ENCODE data around the gene SBNO2. TPM values are rescaled to one million over a fixed set of nuclear protein-coding genes. Genes with fewer than 3 reads are reported as not detected.
A peak's percentile ranks its signal among the peaks of the same experiment; 100 is the strongest.

SBNO2 gene
- total and polyA plus RNA-seq, 7 experiments from 2014 or later = 1.7 to 137 (median 93.5) TPM

DNA sequence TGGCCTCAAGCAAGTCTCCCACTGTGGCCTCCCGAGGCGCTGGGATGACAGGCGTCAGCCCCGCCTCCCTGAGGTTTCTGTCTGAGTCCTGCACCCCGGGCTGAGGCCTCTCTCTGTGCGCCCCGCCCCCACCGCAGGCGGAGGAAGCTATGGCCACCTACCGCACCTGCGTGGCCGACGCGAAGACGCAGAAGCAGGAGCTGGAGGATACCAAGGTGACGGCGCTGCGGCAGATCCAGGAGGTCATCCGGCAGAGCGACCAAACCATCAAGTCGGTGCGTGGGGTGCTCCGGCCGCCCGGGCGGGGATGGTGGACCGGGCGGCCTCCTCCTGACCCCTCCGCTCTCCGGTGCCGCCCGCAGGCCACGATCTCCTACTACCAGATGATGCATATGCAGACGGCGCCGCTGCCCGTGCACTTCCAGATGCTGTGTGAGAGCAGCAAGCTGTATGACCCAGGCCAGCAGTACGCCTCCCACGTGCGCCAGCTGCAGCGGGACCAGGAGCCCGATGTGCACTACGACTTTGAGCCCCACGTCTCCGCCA, 94.4 kb downstream of the SBNO2 start:
- Histone ChIP-seq H3K27me3 (ENCODE audit: control insufficient read depth in 2 of 2, insufficient read depth in 2 of 2, low read length in 2 of 2) (no peaks in the 10 kb centered on the region), H3K36me3 (ENCODE audit: control insufficient read depth in 2 of 3, insufficient read depth in 3 of 3, low read length in 3 of 3) (peaks cover 43 to 69% (median 48%) of the 10 kb centered on the region in 3 experiments), H3K4me1 (ENCODE audit: control insufficient read depth in 2 of 2, insufficient read depth in 2 of 2, low read length in 2 of 2) (peaks cover 53 to 60% of the 10 kb centered on the region in 2 donors), H3K4me3 (ENCODE audit: low read length) (peak overlapping the region; percentile 60), H3K9me3 (ENCODE audit: control insufficient read depth in 2 of 3, low read length in 3 of 3) (no peaks in the 10 kb centered on the region), H3K27ac (ENCODE audit: low read depth, low read length) (peak overlapping the region; percentile 92)
- Mint-ChIP-seq H3K27me3 (no peaks in the 10 kb centered on the region), H3K4me3 (peak overlapping the region; percentile 82 to 97 (median 91)), H3K9me3 (peaks cover 0 to 11% (median 0%) of the 10 kb centered on the region in 11 donors), H3K36me3 (peaks cover 0 to 45% (median 20%) of the 10 kb centered on the region in 5 donors), H3K4me1 (peaks cover 21 to 56% (median 50%) of the 10 kb centered on the region in 7 donors), H3K27ac (peak overlapping the region; percentile 78 to 100 (median 91))
- DNase-seq (peak in 5 of 9 donors; percentile 42 to 78 (median 47)), ATAC-seq (no peak)
- ChIA-PET CTCF (interaction anchor here (1.6 to 8.7 kb wide), 3 partner anchors 11 to 21 kb away, joined by 3 to 68 read pairs (median 11); partner anchors contain the start of gene ARHGAP45), POLR2A (interaction anchor here (0.6 to 38.6 kb wide), 8 partner anchors 7 to 439 kb away, joined by 3 to 2022 read pairs (median 74); partner anchors contain the start of genes ABCA7, ARHGAP45, CNN2 and GPX4)
- intact Hi-C loops (cut with micrococcal nuclease) = loop anchor here in 1 of 2 donors (5.0 kb wide), 1 partner anchor 42 kb away; no protein-coding TSS in a partner anchor

GRCh38 chr19:1076951-1077350, 97.1 kb downstream of the SBNO2 start:
- Mint-ChIP-seq H3K4me3 (peak overlapping the region; percentile 82 to 97 (median 91)), H3K27me3 (no peaks in the 10 kb centered on the region), H3K9me3 (peaks cover 0 to 8% (median 0%) of the 10 kb centered on the region in 11 donors), H3K27ac (peak overlapping the region; percentile 91 to 100 (median 99)), H3K4me1 (peaks cover 26 to 64% (median 51%) of the 10 kb centered on the region in 7 donors), H3K36me3 (peaks cover 2 to 52% (median 25%) of the 10 kb centered on the region in 5 donors)
- peak overlapping the region; percentile 87 for H3K4me3 ChIP-seq (ENCODE audit: low read length)
- H3K27me3 ChIP-seq (ENCODE audit: control insufficient read depth in 2 of 2, insufficient read depth in 2 of 2, low read length in 2 of 2) = no peaks in the 10 kb centered on the region
- ChIA-PET CTCF (interaction anchor here (0.6 to 8.7 kb wide), 5 partner anchors 11 to 176 kb away, joined by 3 to 68 read pairs (median 4); partner anchors contain the start of genes ARHGAP45 and RNU6-2), POLR2A (interaction anchor here (0.6 to 38.6 kb wide), 10 partner anchors 4 to 412 kb away, joined by 4 to 2022 read pairs (median 8); partner anchors contain the start of genes ABCA7, ARHGAP45, CIRBP and CNN2)
- DNase-seq (peak; percentile 69 to 97 (median 96)), ATAC-seq (peak; percentile 81)
- H3K9me3 ChIP-seq (ENCODE audit: control insufficient read depth in 2 of 3, low read length in 3 of 3) = no peaks in the 10 kb centered on the region
- intact Hi-C loops (cut with micrococcal nuclease) = loop anchor here (1.0 to 5.0 kb wide), 7 partner anchors 8 to 172 kb away; partner anchors contain the start of genes ARHGAP45 (in 1 of the 2), MIDN (in 1 of the 2), POLR2E (in 1 of the 2) and RNU6-2 (in 1 of the 2)
- H3K36me3 ChIP-seq (ENCODE audit: control insufficient read depth in 2 of 3, insufficient read depth in 3 of 3, low read length in 3 of 3) = peaks cover 38 to 67% (median 53%) of the 10 kb centered on the region in 3 experiments
- peaks cover 75 to 80% of the 10 kb centered on the region in 2 donors for H3K4me1 ChIP-seq (ENCODE audit: control insufficient read depth in 2 of 2, insufficient read depth in 2 of 2, low read length in 2 of 2)
- H3K27ac ChIP-seq (ENCODE audit: low read depth, low read length) = peak overlapping the region; percentile 92

DNA sequence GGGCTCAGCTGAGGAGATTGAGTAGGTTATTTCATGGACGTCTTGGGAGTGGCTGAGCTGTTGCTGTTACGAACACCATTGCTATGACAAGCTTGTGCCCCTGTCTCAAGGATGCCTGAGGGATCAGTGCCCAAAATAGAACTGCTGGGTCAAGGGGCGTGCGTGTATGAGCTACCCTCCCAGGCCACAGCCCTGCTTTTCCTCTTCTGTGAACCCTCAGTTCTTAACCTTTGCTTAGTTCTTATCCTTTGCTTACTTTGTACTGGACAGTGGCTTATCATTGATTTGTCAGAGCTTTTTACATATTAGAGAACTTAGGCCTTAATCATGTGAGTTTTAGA, 98.1 kb downstream of the SBNO2 start:
- H3K27ac ChIP-seq (ENCODE audit: low read depth, low read length) = peak overlapping the region; percentile 92
- no peaks in the 10 kb centered on the region for H3K9me3 ChIP-seq (ENCODE audit: control insufficient read depth in 2 of 3, low read length in 3 of 3)
- peak overlapping the region; percentile 68 for H3K4me3 ChIP-seq (ENCODE audit: low read length)
- peak overlapping the region; percentile 91 to 100 (median 99) for H3K27ac Mint-ChIP-seq
- H3K36me3 ChIP-seq (ENCODE audit: control insufficient read depth in 2 of 3, insufficient read depth in 3 of 3, low read length in 3 of 3) = peaks cover 34 to 63% (median 50%) of the 10 kb centered on the region in 3 experiments
- no peaks in the 10 kb centered on the region for H3K27me3 Mint-ChIP-seq
- peaks cover 0 to 7% (median 0%) of the 10 kb centered on the region in 11 donors for H3K9me3 Mint-ChIP-seq
- CTCF ChIA-PET = interaction anchor here (0.7 to 8.7 kb wide), 8 partner anchors 9 to 55 kb away, joined by 3 to 68 read pairs (median 5); partner anchors contain the start of genes ARHGAP45 and RNU6-2
- peak overlapping the region; percentile 80 to 97 (median 89) for H3K4me3 Mint-ChIP-seq
- H3K27me3 ChIP-seq (ENCODE audit: control insufficient read depth in 2 of 2, insufficient read depth in 2 of 2, low read length in 2 of 2) = no peaks in the 10 kb centered on the region
- POLR2A ChIA-PET = interaction anchor here (0.8 to 38.6 kb wide), 11 partner anchors 3 to 212 kb away, joined by 3 to 2022 read pairs (median 4); partner anchors contain the start of genes ABCA7, ARHGAP45, CIRBP and CNN2
- peaks cover 5 to 52% (median 28%) of the 10 kb centered on the region in 5 donors for H3K36me3 Mint-ChIP-seq
- ATAC-seq (no peak), DNase-seq (peak in 2 of 9 donors; percentile 28 to 33)
- H3K4me1 ChIP-seq (ENCODE audit: control insufficient read depth in 2 of 2, insufficient read depth in 2 of 2, low read length in 2 of 2) = peaks cover 72 to 75% of the 10 kb centered on the region in 2 donors
- intact Hi-C loops (cut with micrococcal nuclease) = loop anchor here (2.0 to 5.0 kb wide), 3 partner anchors 19 to 173 kb away; partner anchors contain the start of genes MIDN (in 1 of the 2) and POLR2E (in 1 of the 2)
- peaks cover 30 to 62% (median 51%) of the 10 kb centered on the region in 7 donors for H3K4me1 Mint-ChIP-seq

DNA sequence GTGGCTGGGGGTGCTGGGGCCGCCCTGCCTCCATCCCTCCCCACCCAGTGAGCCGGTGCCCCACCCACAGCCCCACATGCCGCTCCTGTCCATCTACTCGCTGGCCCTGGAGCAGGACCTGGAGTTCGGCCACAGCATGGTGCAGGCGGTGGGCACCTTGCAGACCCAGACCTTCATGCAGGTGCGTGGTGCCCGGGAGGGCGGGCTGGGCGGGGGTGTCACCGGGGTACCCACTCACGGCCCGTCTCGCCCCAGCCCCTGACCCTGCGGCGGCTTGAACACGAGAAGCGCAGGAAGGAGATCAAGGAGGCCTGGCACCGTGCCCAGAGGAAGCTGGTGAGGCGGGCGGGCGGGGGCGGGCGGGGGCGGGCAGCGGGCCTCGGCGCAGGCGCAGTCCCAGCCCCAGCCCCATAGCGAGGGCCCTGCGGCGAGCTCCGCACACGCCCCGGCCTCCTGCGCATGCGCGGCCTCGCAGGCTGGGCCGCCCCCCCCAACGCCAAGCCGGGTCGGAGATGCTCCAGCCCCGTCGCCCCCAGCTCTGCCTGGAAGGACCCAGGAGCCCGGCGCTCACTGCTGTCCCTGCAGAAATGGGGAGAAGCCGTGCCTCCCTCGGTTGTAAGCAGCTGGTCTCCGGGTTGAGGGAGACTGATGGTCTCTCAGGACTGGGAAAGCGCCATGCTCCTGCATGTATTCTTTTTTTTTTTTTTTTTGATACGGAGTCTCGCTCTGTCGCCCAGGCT, 99.4 kb downstream of the SBNO2 start:
- H3K36me3 ChIP-seq (ENCODE audit: control insufficient read depth in 2 of 3, insufficient read depth in 3 of 3, low read length in 3 of 3) = peaks cover 24 to 56% (median 44%) of the 10 kb centered on the region in 3 experiments
- intact Hi-C loops (cut with micrococcal nuclease) = loop anchor here in 1 of 2 donors (5.0 kb wide), 1 partner anchor 37 kb away; no protein-coding TSS in a partner anchor

DNA sequence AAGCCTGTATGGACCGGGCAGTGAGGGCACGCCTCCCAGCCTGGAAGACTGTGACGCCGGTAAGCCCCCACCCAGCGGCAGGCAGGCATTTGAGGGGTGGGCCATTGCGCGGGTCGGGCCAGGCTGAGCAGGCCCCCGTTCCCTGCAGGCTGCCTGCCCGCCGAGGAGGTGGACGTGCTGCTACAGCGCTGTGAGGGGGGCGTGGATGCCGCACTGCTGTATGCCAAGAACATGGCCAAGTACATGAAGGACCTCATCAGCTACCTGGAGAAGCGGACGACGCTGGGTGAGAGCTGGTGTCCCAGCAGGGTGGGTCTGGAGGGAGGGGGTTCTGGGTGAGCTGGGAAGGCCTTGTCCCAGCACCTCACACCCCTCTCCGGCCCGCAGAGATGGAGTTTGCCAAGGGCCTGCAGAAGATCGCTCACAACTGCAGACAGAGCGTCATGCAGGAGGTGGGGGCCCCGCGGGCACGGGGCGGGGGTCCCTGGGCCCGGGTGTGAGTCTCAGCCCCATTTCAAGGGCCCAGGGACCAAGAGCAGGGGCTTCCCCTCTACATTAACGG, 100.0 kb downstream of the SBNO2 start:
- peaks cover 5 to 49% (median 30%) of the 10 kb centered on the region in 5 donors for H3K36me3 Mint-ChIP-seq
- H3K4me3 Mint-ChIP-seq = peak overlapping the region; percentile 42 to 97 (median 80)
- H3K27ac ChIP-seq (ENCODE audit: low read depth, low read length) = peak overlapping the region; percentile 61
- no peaks in the 10 kb centered on the region for H3K27me3 Mint-ChIP-seq
- peaks cover 20 to 56% (median 49%) of the 10 kb centered on the region in 3 experiments for H3K36me3 ChIP-seq (ENCODE audit: control insufficient read depth in 2 of 3, insufficient read depth in 3 of 3, low read length in 3 of 3)
- ChIA-PET CTCF (interaction anchor here (1.1 to 8.7 kb wide), 4 partner anchors 8 to 17 kb away, joined by 3 to 68 read pairs (median 8); partner anchors contain the start of gene ARHGAP45), POLR2A (interaction anchor here (0.7 to 38.6 kb wide), 9 partner anchors 1 to 195 kb away, joined by 3 to 2022 read pairs (median 14); partner anchors contain the start of genes ABCA7, ARHGAP45, CIRBP and CNN2)
- DNase-seq = no peak
- H3K27me3 ChIP-seq (ENCODE audit: control insufficient read depth in 2 of 2, insufficient read depth in 2 of 2, low read length in 2 of 2) = no peaks in the 10 kb centered on the region
- peaks cover 31 to 56% (median 46%) of the 10 kb centered on the region in 7 donors for H3K4me1 Mint-ChIP-seq
- no peak for ATAC-seq
- peak overlapping the region; percentile 76 to 100 (median 95) for H3K27ac Mint-ChIP-seq
- H3K4me3 ChIP-seq (ENCODE audit: low read length) = peak overlapping the region; percentile 37
- peaks cover 65 to 73% of the 10 kb centered on the region in 2 donors for H3K4me1 ChIP-seq (ENCODE audit: control insufficient read depth in 2 of 2, insufficient read depth in 2 of 2, low read length in 2 of 2)
- intact Hi-C loops (cut with micrococcal nuclease) = no loop called here
- H3K9me3 ChIP-seq (ENCODE audit: control insufficient read depth in 2 of 3, low read length in 3 of 3) = no peaks in the 10 kb centered on the region
- H3K9me3 Mint-ChIP-seq = peaks cover 0 to 5% (median 0%) of the 10 kb centered on the region in 11 donors

More for the DNA sequence above, 99.4 kb downstream of the SBNO2 start:
- peak; percentile 81 to 95 (median 93) for DNase-seq
- no peaks in the 10 kb centered on the region for H3K9me3 ChIP-seq (ENCODE audit: control insufficient read depth in 2 of 3, low read length in 3 of 3)
- Mint-ChIP-seq H3K36me3 (peaks cover 5 to 50% (median 26%) of the 10 kb centered on the region in 5 donors), H3K9me3 (peaks cover 0 to 5% (median 0%) of the 10 kb centered on the region in 11 donors), H3K4me3 (peak overlapping the region; percentile 80 to 97 (median 89)), H3K27ac (peak overlapping the region; percentile 91 to 100 (median 99)), H3K4me1 (peaks cover 27 to 53% (median 43%) of the 10 kb centered on the region in 7 donors), H3K27me3 (no peaks in the 10 kb centered on the region)
- H3K27ac ChIP-seq (ENCODE audit: low read depth, low read length) = peak overlapping the region; percentile 92
- ChIA-PET CTCF (interaction anchor here (0.5 to 8.7 kb wide), 6 partner anchors 8 to 45 kb away, joined by 3 to 68 read pairs (median 7); partner anchors contain the start of gene ARHGAP45), POLR2A (interaction anchor here (0.6 to 38.6 kb wide), 11 partner anchors 2 to 1018 kb away, joined by 3 to 2022 read pairs (median 7); partner anchors contain the start of genes ABCA7, ARHGAP45, CIRBP and CNN2)
- H3K27me3 ChIP-seq (ENCODE audit: control insufficient read depth in 2 of 2, insufficient read depth in 2 of 2, low read length in 2 of 2) = no peaks in the 10 kb centered on the region
- peak; percentile 61 for ATAC-seq
- peaks cover 67 to 72% of the 10 kb centered on the region in 2 donors for H3K4me1 ChIP-seq (ENCODE audit: control insufficient read depth in 2 of 2, insufficient read depth in 2 of 2, low read length in 2 of 2)
- H3K4me3 ChIP-seq (ENCODE audit: low read length) = peak overlapping the region; percentile 68

Data from naive thymus-derived CD4-positive, alpha-beta T cell (primary cell).